MM.1S (cell line): ENCODE data around the gene IL2RA.

Experiments used
- DNase-seq: peaks from one replicate; pipeline ENCODE4 v3.0.0-alpha.2; 2015
- H2AFZ ChIP-seq: fragments of 300-600 bp; sonication (generic); 2 replicates; pipeline ENCODE4 v1.6.0; 2016; ENCODE audit warnings: antibody characterized with exemption, low read length
- H3F3A ChIP-seq: fragments of 300-600 bp; sonication (generic); 2 replicates; pipeline ENCODE4 v1.6.1; 2016; ENCODE audit warnings: mild to moderate bottlenecking, antibody characterized with exemption, low read length, moderate library complexity, mixed read lengths; ENCODE audit not compliant: insufficient read depth
- H3K27ac ChIP-seq: fragments of 300-600 bp; sonication (generic); 2 replicates; pipeline ENCODE4 v1.5.1; 2016; ENCODE audit warnings: mild to moderate bottlenecking, low read length
- H3K27me3 ChIP-seq: fragments of 300-600 bp; sonication (generic); replicated peaks from 2 replicates; pipeline ENCODE4 v1.6.0; 2016; ENCODE audit warnings: low read length; ENCODE audit not compliant: insufficient read depth
- H3K36me3 ChIP-seq: fragments of 300-600 bp; sonication (generic); replicated peaks from 2 replicates; pipeline ENCODE4 v1.6.1; 2016; ENCODE audit warnings: mild to moderate bottlenecking, low read length, mixed read lengths; ENCODE audit not compliant: insufficient read depth
- H3K4me1 ChIP-seq: fragments of 300-600 bp; sonication (generic); 2 replicates; pipeline ENCODE4 v1.6.1; 2016; ENCODE audit warnings: low read length, mixed read lengths
- H3K4me2 ChIP-seq: fragments of 300-600 bp; sonication (generic); 2 replicates; pipeline ENCODE4 v1.6.0; 2016; ENCODE audit warnings: low read depth, low read length
- H3K4me3 ChIP-seq: fragments of 300-600 bp; sonication (generic); 2 replicates; pipeline ENCODE4 v1.5.1; 2016; ENCODE audit warnings: low read length, mixed read lengths
- H3K79me2 ChIP-seq: fragments of 300-600 bp; sonication (generic); 2 replicates; pipeline ENCODE4 v1.6.1; 2016; ENCODE audit warnings: mixed run types, low read length, mixed read lengths
- H3K9ac ChIP-seq: fragments of 300-600 bp; sonication (generic); 2 replicates; pipeline ENCODE4 v1.6.1; 2016; ENCODE audit warnings: low read length, mixed read lengths
- H3K9me2 ChIP-seq: fragments of 300-600 bp; sonication (generic); replicated peaks from 2 replicates; pipeline ENCODE4 v1.6.1; 2016; ENCODE audit warnings: mild to moderate bottlenecking, low read length, mixed read lengths; ENCODE audit not compliant: insufficient read depth
- H3K9me3 ChIP-seq: fragments of 300-600 bp; sonication (generic); replicated peaks from 2 replicates; pipeline ENCODE4 v1.6.1; 2016; ENCODE audit warnings: mild to moderate bottlenecking, low read length, mixed read lengths; ENCODE audit not compliant: insufficient read depth
- H4K20me1 ChIP-seq: fragments of 300-600 bp; sonication (generic); 2 replicates; pipeline ENCODE4 v1.6.1; 2016; ENCODE audit warnings: mild to moderate bottlenecking, low read length, moderate library complexity, mixed read lengths; ENCODE audit not compliant: insufficient read depth
- CTCF ChIP-seq: fragments of 300-600 bp; sonication (generic); IDR thresholded peaks from 2 replicates; pipeline ENCODE4 v1.5.1; 2016; ENCODE audit warnings: antibody characterized with exemption, low read length, mixed read lengths
- EZH2 ChIP-seq: fragments of 300-600 bp; sonication (generic); optimal IDR thresholded peaks from 2 replicates; pipeline ENCODE3; 2017; ENCODE audit warnings: low read depth, mild to moderate bottlenecking, antibody characterized with exemption, low read length, mixed read lengths
- EZH2phosphoT487 ChIP-seq: fragments of 300-600 bp; sonication (generic); IDR thresholded peaks from 2 replicates; pipeline ENCODE4 v1.6.1; 2018; ENCODE audit warnings: antibody characterized with exemption, low read length

The IL2RA gene

GRCh38 chr10:6102128-6102527 is 40.0 kb upstream of the IL2RA start:
- TF ChIP-seq CTCF (no peak), EZH2 (no peak), EZH2phosphoT487 (no peak)
- DNase-seq: no peak
- no peak overlapping the region for H3K27ac ChIP-seq
- no peaks in the 10 kb centered on the region for H3K9me3 ChIP-seq
- H3K9me2 ChIP-seq: no peaks in the 10 kb centered on the region
- no peaks in the 10 kb centered on the region for H3K27me3 ChIP-seq
- H2AFZ ChIP-seq: no peak overlapping the region
- H3K4me2 ChIP-seq: no peak overlapping the region
- H3K4me3 ChIP-seq: no peak overlapping the region
- H3K36me3 ChIP-seq: peaks cover 3% of the 10 kb centered on the region; the same call in 1 of the 2 replicates
- H3K4me1 ChIP-seq: no peaks in the 10 kb centered on the region
- H3F3A ChIP-seq: no peaks in the 10 kb centered on the region
- peaks cover 4% of the 10 kb centered on the region; the same call in 1 of the 2 replicates for H4K20me1 ChIP-seq
- no peak overlapping the region for H3K9ac ChIP-seq
- peaks cover 71% of the 10 kb centered on the region for H3K79me2 ChIP-seq

DNA sequence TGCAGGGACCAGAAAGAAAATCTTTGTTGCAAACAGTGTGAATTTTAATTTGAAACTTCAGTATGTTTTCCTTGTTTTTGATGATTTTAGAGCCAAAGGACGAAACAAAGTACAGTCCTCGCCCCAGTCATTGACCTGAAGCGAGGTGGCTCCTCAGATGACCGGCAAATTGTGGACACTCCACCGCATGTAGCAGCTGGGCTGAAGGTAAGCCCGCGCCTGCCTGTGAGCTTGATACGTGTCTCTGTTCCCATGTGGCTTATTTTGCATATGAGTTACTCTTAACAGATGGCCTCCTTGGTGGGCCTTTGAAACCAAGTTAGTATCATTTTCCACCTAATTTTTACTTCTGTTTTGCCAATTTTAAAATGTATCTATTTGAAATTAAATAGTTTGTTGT is 39.0 kb upstream of the IL2RA start:
- DNase-seq: no peak
- no peaks in the 10 kb centered on the region for H3F3A ChIP-seq
- H3K36me3 ChIP-seq: peaks cover 3% of the 10 kb centered on the region; the same call in 1 of the 2 replicates
- H3K27me3 ChIP-seq: no peaks in the 10 kb centered on the region
- no peak overlapping the region for H3K9ac ChIP-seq
- no peaks in the 10 kb centered on the region for H3K9me2 ChIP-seq
- H2AFZ ChIP-seq: no peak overlapping the region
- H3K4me2 ChIP-seq: no peak overlapping the region
- TF ChIP-seq EZH2phosphoT487: no peak
- TF ChIP-seq CTCF: no peak
- TF ChIP-seq EZH2: no peak
- no peak overlapping the region for H3K4me3 ChIP-seq
- H4K20me1 ChIP-seq: peaks cover 11% of the 10 kb centered on the region
- no peak overlapping the region for H3K27ac ChIP-seq
- H3K9me3 ChIP-seq: no peaks in the 10 kb centered on the region
- H3K4me1 ChIP-seq: no peaks in the 10 kb centered on the region
- peaks cover 81% of the 10 kb centered on the region for H3K79me2 ChIP-seq

DNA sequence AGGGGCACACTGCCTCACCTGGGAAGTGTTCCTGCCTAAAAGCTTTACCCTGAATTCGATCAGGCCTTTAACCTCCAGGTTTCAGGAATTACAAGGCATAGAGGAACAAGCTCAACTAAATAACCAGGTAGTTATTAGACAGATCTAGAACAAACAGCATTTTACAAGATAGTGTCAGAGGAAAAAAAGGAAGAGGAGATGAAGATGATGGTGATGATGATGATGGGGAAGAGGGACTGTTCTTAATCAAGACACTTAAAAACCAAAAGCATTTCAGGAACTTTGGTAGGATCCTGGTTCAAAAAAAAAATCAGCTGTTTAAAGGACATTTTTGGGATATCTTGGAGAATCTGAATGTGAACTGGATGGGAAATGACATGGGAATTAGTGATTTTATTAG is 38.2 kb upstream of the IL2RA start:
- Histone ChIP-seq H3K9me3 (no peaks in the 10 kb centered on the region), H3K4me1 (no peaks in the 10 kb centered on the region)

More for the DNA sequence above, 38.2 kb upstream of the IL2RA start:
- no peak overlapping the region for H3K27ac ChIP-seq
- H3K79me2 ChIP-seq: peaks cover 89% of the 10 kb centered on the region
- H4K20me1 ChIP-seq: peaks cover 19% of the 10 kb centered on the region
- no peak overlapping the region for H2AFZ ChIP-seq
- H3F3A ChIP-seq: no peaks in the 10 kb centered on the region
- H3K9me2 ChIP-seq: no peaks in the 10 kb centered on the region
- peaks cover 3% of the 10 kb centered on the region; the same call in 1 of the 2 replicates for H3K36me3 ChIP-seq
- no peak overlapping the region for H3K9ac ChIP-seq
- no peak overlapping the region for H3K4me3 ChIP-seq
- no peak for DNase-seq
- no peak for TF ChIP-seq EZH2phosphoT487
- TF ChIP-seq EZH2: no peak
- no peak for TF ChIP-seq CTCF
- no peak overlapping the region for H3K4me2 ChIP-seq
- no peaks in the 10 kb centered on the region for H3K27me3 ChIP-seq
